ENCODE results near the gene CDKL1.

CDKL1 gene

DNA sequence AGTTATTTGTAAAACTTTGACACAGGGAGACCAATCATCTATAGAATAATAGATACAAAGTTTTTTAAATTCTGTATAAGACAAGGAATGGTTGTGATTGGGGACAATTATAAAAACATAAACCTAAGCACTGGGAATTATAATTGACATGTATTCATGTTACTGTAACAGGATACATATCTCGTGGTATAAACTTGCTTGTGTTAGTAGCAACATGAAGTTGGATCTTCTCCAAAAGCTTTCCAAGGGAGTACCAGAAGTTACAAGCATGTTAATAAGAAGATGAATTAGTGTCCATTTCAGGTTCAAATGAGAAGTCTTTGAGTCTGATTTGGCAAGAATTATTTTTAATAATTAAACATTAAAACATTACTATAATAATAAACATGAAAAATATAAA is 42.2 kb downstream of the CDKL1 start:
- TF ChIP-seq ZBTB7A (IDR thresholded peaks at IDR 0.05; ENCODE audit: low read depth) (no peak), TCF12 (IDR thresholded peaks at IDR 0.05; ENCODE audit: low read depth) (no peak), TEAD4 (IDR thresholded peaks at IDR 0.05) (no peak), YY1 (IDR thresholded peaks at IDR 0.05; ENCODE audit: low read depth) (no peak), RAD21 (IDR thresholded peaks at IDR 0.05; ENCODE audit: low read depth) (no peak), EGR1 (IDR thresholded peaks at IDR 0.05) (no peak), CREB1 (IDR thresholded peaks at IDR 0.05; ENCODE audit: low read depth) (no peak), EP300 (IDR thresholded peaks at IDR 0.05; ENCODE audit: borderline replicate concordance) (no peak), CEBPB (IDR thresholded peaks at IDR 0.05) (no peak), TAF1 (IDR thresholded peaks at IDR 0.05; ENCODE audit: low read depth) (no peak), FOXM1 (IDR thresholded peaks at IDR 0.05; ENCODE audit: borderline replicate concordance, low read depth) (no peak), NFIC (IDR thresholded peaks at IDR 0.05) (no peak)
- TF ChIP-seq, protein P1, sequence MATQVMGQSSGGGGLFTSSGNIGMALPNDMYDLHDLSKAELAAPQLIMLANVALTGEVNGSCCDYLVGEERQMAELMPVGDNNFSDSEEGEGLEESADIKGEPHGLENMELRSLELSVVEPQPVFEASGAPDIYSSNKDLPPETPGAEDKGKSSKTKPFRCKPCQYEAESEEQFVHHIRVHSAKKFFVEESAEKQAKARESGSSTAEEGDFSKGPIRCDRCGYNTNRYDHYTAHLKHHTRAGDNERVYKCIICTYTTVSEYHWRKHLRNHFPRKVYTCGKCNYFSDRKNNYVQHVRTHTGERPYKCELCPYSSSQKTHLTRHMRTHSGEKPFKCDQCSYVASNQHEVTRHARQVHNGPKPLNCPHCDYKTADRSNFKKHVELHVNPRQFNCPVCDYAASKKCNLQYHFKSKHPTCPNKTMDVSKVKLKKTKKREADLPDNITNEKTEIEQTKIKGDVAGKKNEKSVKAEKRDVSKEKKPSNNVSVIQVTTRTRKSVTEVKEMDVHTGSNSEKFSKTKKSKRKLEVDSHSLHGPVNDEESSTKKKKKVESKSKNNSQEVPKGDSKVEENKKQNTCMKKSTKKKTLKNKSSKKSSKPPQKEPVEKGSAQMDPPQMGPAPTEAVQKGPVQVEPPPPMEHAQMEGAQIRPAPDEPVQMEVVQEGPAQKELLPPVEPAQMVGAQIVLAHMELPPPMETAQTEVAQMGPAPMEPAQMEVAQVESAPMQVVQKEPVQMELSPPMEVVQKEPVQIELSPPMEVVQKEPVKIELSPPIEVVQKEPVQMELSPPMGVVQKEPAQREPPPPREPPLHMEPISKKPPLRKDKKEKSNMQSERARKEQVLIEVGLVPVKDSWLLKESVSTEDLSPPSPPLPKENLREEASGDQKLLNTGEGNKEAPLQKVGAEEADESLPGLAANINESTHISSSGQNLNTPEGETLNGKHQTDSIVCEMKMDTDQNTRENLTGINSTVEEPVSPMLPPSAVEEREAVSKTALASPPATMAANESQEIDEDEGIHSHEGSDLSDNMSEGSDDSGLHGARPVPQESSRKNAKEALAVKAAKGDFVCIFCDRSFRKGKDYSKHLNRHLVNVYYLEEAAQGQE (IDR thresholded peaks at IDR 0.05; ENCODE audit: low read depth): no peak
- TF ChIP-seq, protein P2, sequence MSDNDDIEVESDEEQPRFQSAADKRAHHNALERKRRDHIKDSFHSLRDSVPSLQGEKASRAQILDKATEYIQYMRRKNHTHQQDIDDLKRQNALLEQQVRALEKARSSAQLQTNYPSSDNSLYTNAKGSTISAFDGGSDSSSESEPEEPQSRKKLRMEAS (IDR thresholded peaks at IDR 0.05): no peak
- TF ChIP-seq, protein P3, sequence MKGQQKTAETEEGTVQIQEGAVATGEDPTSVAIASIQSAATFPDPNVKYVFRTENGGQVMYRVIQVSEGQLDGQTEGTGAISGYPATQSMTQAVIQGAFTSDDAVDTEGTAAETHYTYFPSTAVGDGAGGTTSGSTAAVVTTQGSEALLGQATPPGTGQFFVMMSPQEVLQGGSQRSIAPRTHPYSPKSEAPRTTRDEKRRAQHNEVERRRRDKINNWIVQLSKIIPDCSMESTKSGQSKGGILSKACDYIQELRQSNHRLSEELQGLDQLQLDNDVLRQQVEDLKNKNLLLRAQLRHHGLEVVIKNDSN (IDR thresholded peaks at IDR 0.05): no peak

DNA sequence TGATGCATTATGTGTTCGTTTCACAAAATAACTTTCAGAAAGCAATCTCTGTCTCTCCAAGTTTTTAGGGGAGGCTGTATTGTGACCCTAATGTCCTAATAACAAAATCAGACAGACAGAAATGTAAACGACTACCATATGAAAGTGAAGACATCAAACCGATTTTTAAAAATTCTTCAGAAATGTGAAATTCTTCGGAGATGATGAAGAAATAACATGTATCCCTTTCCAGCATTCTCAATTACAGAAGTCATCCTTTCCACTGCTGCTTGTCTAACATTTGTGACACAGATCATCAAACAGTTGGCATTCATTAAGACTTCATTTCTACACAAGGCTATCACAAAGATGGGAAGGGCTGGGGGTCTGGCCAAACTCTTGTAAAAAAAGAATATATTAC is 43.6 kb downstream of the CDKL1 start:
- no peak for TF ChIP-seq NFIC (IDR thresholded peaks at IDR 0.05)
- no peak for TF ChIP-seq ZBTB7A (IDR thresholded peaks at IDR 0.05; ENCODE audit: low read depth)
- no peak for TF ChIP-seq TCF12 (IDR thresholded peaks at IDR 0.05; ENCODE audit: low read depth)
- no peak for TF ChIP-seq CEBPB (IDR thresholded peaks at IDR 0.05)
- TF ChIP-seq EGR1 (IDR thresholded peaks at IDR 0.05): no peak
- TF ChIP-seq CREB1 (IDR thresholded peaks at IDR 0.05; ENCODE audit: low read depth): no peak
- TF ChIP-seq, protein P3 (IDR thresholded peaks at IDR 0.05): no peak
- TF ChIP-seq RAD21 (IDR thresholded peaks at IDR 0.05; ENCODE audit: low read depth): no peak
- no peak for TF ChIP-seq EP300 (IDR thresholded peaks at IDR 0.05; ENCODE audit: borderline replicate concordance)
- TF ChIP-seq, protein P1 (IDR thresholded peaks at IDR 0.05; ENCODE audit: low read depth): no peak

DNA sequence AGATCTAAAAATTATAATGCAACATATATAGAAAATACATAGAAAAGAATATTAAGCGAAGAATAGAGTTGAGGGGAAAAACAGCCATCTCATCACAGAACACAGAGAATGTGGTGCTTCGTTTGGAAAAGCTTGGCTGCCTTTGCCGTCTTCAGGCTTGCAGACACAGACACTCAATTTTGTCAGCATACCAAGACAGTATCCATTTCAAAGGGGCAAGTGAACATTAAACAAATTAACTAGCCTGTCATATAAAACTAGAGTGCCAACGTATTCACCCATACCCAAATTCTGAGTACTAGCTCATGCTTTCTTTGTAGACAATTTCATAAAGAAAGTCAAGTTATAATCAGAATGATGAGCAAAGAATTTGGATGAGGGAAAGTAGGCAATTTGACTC is 44.1 kb downstream of the CDKL1 start:
- TF ChIP-seq, protein P1 (IDR thresholded peaks at IDR 0.05; ENCODE audit: low read depth): no peak
- TF ChIP-seq FOXM1 (IDR thresholded peaks at IDR 0.05; ENCODE audit: borderline replicate concordance, low read depth): no peak
- TF ChIP-seq EP300 (IDR thresholded peaks at IDR 0.05; ENCODE audit: borderline replicate concordance): no peak
- no peak for TF ChIP-seq EGR1 (IDR thresholded peaks at IDR 0.05)
- no peak for TF ChIP-seq TEAD4 (IDR thresholded peaks at IDR 0.05)
- no peak for TF ChIP-seq TAF1 (IDR thresholded peaks at IDR 0.05; ENCODE audit: low read depth)
- TF ChIP-seq, protein P3 (IDR thresholded peaks at IDR 0.05): no peak
- TF ChIP-seq CREB1 (IDR thresholded peaks at IDR 0.05; ENCODE audit: low read depth): no peak
- no peak for TF ChIP-seq YY1 (IDR thresholded peaks at IDR 0.05; ENCODE audit: low read depth)

DNA sequence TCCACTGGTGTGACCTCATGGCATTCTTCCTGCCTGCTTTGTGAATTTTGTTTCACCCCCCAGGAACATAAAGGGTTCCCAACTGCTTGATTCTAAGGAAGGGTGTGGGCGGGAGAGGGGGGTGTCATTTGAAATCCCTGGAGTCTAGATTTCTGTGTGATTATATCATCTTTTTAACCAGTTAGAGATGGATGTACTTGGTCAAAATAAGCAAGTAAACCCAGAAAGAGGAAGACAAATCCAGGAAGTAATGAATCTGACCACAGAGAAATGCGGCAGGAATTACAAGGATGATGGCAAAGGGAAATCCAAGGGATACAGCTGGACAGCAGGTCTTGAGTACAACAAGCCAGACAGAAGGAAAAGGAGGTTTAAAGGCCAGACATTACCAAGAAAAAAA is 45.7 kb downstream of the CDKL1 start:
- TF ChIP-seq YY1 (IDR thresholded peaks at IDR 0.05; ENCODE audit: low read depth) (no peak), TEAD4 (IDR thresholded peaks at IDR 0.05) (no peak), TCF12 (IDR thresholded peaks at IDR 0.05; ENCODE audit: low read depth) (no peak), TAF1 (IDR thresholded peaks at IDR 0.05; ENCODE audit: low read depth) (no peak), CEBPB (IDR thresholded peaks at IDR 0.05) (no peak), FOXM1 (IDR thresholded peaks at IDR 0.05; ENCODE audit: borderline replicate concordance, low read depth) (no peak), NFIC (IDR thresholded peaks at IDR 0.05) (no peak), CREB1 (IDR thresholded peaks at IDR 0.05; ENCODE audit: low read depth) (no peak), EGR1 (IDR thresholded peaks at IDR 0.05) (no peak), RAD21 (IDR thresholded peaks at IDR 0.05; ENCODE audit: low read depth) (no peak)
- TF ChIP-seq, protein P1 (IDR thresholded peaks at IDR 0.05; ENCODE audit: low read depth): no peak
- TF ChIP-seq, protein P2 (IDR thresholded peaks at IDR 0.05): no peak
- TF ChIP-seq, protein P3 (IDR thresholded peaks at IDR 0.05): no peak
